GM23338 (cell line): ENCODE results near the gene SLC6A13. TPM values are rescaled to one million over a fixed set of nuclear protein-coding genes. Genes with fewer than 3 reads are reported as not detected.

ENCODE experiments used
- ATAC-seq: fragments of 200-7000 bp; cut with Tn5 transposase; 3 replicates; pipeline ENCODE4 v1.9.1; 2020
- DNase-seq: peaks from one replicate; pipeline ENCODE4 v3.0.0-alpha.2; 2015; ENCODE audit warnings: low spot score
- H2AFZ ChIP-seq: fragments of 200-600 bp; sonication (generic); 2 replicates; pipeline ENCODE4 v1.8.0; 2016; ENCODE audit warnings: antibody characterized with exemption, mild to moderate bottlenecking, moderate library complexity
- H3F3A ChIP-seq: fragments of 200-600 bp; sonication (generic); replicated peaks from 2 replicates; pipeline ENCODE4 v1.8.0; 2017; ENCODE audit warnings: antibody characterized with exemption, mixed run types, low read depth
- H3K27ac ChIP-seq: fragments of 200-600 bp; sonication (generic); 2 replicates; pipeline ENCODE4 v1.6.1; 2016; ENCODE audit warnings: low read depth
- H3K27me3 ChIP-seq: fragments of 200-600 bp; sonication (generic); 2 replicates; pipeline ENCODE4 v1.8.0; 2016; ENCODE audit warnings: mild to moderate bottlenecking, mixed run types, moderate library complexity; ENCODE audit not compliant: insufficient read depth
- H3K36me3 ChIP-seq: fragments of 200-600 bp; sonication (generic); 2 replicates; pipeline ENCODE4 v1.8.0; 2016; ENCODE audit warnings: mild to moderate bottlenecking; ENCODE audit not compliant: insufficient read depth
- H3K4me1 ChIP-seq: fragments of 200-600 bp; sonication (generic); 2 replicates; pipeline ENCODE4 v1.8.0; 2016; ENCODE audit warnings: mild to moderate bottlenecking, moderate library complexity; ENCODE audit not compliant: insufficient read depth
- H3K4me2 ChIP-seq: fragments of 200-600 bp; sonication (generic); 2 replicates; pipeline ENCODE4 v1.7.1; 2017; ENCODE audit warnings: mixed run types
- H3K4me3 ChIP-seq: fragments of 200-600 bp; sonication (generic); 2 replicates; pipeline ENCODE4 v1.6.1; 2016; ENCODE audit warnings: mixed run types
- H3K79me2 ChIP-seq: fragments of 200-600 bp; sonication (generic); replicated peaks from 2 replicates; pipeline ENCODE4 v1.8.0; 2017; ENCODE audit warnings: mild to moderate bottlenecking; ENCODE audit not compliant: insufficient read depth
- H3K9me2 ChIP-seq: fragments of 200-600 bp; sonication (generic); 2 replicates; pipeline ENCODE4 v1.8.0; 2017; ENCODE audit not compliant: insufficient read depth
- H4K20me1 ChIP-seq: fragments of 200-600 bp; sonication (generic); replicated peaks from 2 replicates; pipeline ENCODE4 v1.8.0; 2017; ENCODE audit warnings: mild to moderate bottlenecking; ENCODE audit not compliant: insufficient read depth
- H3K27ac Mint-ChIP-seq: 2 replicates; pipeline ENCODE4 v1.8.0; 2020; ENCODE audit warnings: inconsistent platforms, mild to moderate bottlenecking, moderate library complexity, mixed read lengths
- H3K27me3 Mint-ChIP-seq: 3 replicates; pipeline ENCODE4 v1.8.0; 2022; ENCODE audit warnings: low read depth, mild to moderate bottlenecking, moderate library complexity, mixed read lengths, inconsistent platforms; ENCODE audit not compliant: insufficient read depth, poor library complexity
- H3K36me3 Mint-ChIP-seq: 3 replicates; pipeline ENCODE4 v1.8.0; 2021; ENCODE audit warnings: low read depth, mild to moderate bottlenecking, inconsistent platforms, moderate library complexity, mixed read lengths
- H3K4me1 Mint-ChIP-seq: 3 replicates; pipeline ENCODE4 v1.8.0; 2020; ENCODE audit warnings: mild to moderate bottlenecking, inconsistent platforms, mixed read lengths
- H3K4me3 Mint-ChIP-seq: 3 replicates; pipeline ENCODE4 v1.8.0; 2021; ENCODE audit warnings: moderate library complexity, mild to moderate bottlenecking, inconsistent platforms, mixed read lengths
- H3K9me3 Mint-ChIP-seq: 3 replicates; pipeline ENCODE4 v1.8.0; 2020; ENCODE audit warnings: moderate library complexity, mild to moderate bottlenecking, inconsistent platforms, mixed read lengths
- CTCF ChIP-seq, 2 experiments: fragments of 200-600 bp in 1 of 2; sonication (generic) in 1 of 2; conservative IDR thresholded peaks; 2 replicates each; pipeline versions ENCODE4 v1.5.1 to v1.6.1; 2016 to 2017; ENCODE audit warnings: antibody characterized with exemption in 2 of 2, low read depth in 2 of 2, mild to moderate bottlenecking in 2 of 2, moderate library complexity in 1 of 2
- EZH2 ChIP-seq: fragments of 200-600 bp; sonication (generic); IDR thresholded peaks from one replicate; pipeline ENCODE4 v1.8.0; 2017; ENCODE audit warnings: antibody characterized with exemption, mild to moderate bottlenecking, low read depth; ENCODE audit not compliant: unreplicated experiment
- REST ChIP-seq: IDR thresholded peaks from one replicate; pipeline ENCODE4 v1.6.1; 2018; ENCODE audit warnings: antibody characterized with exemption; ENCODE audit not compliant: unreplicated experiment
- STAT1 ChIP-seq: IDR thresholded peaks from one replicate; pipeline ENCODE4 v1.6.1; 2016; ENCODE audit warnings: antibody characterized with exemption; ENCODE audit not compliant: unreplicated experiment
- ZNF114 ChIP-seq: fragments of 250-450 bp; sonication (Bioruptor Pico); IDR thresholded peaks from 2 replicates; pipeline ENCODE4 v1.5.0; 2020; ENCODE audit warnings: mild to moderate bottlenecking, moderate library complexity
- ZNF331 ChIP-seq: fragments of 250-450 bp; sonication (Bioruptor Pico); IDR thresholded peaks from 2 replicates; pipeline ENCODE4 v1.5.0; 2020; ENCODE audit warnings: low read depth, mild to moderate bottlenecking, moderate library complexity
- ZNF462 ChIP-seq: fragments of 250-450 bp; sonication (Bioruptor Pico); IDR thresholded peaks from 2 replicates; pipeline ENCODE4 v1.5.0; 2020; ENCODE audit warnings: mild to moderate bottlenecking, moderate library complexity
- polyA plus RNA-seq: library from polyadenylated mRNA; unstranded; fragments of >200 nt; fragmentation: Nextera tagmentation; extraction: Ambion mirVana; gene quantifications from 2 replicates; pipeline ENCODE4 v1.2.1, GENCODE V29; 2016
- total RNA-seq: library from RNA; depleted of rRNA; stranded (reverse); fragments of >200 nt; shearing (Covaris generic); gene quantifications from 2 replicates; pipeline ENCODE4 v1.2.3, GENCODE V29; 2014

Gene SLC6A13
- total and polyA plus RNA-seq, 2 experiments from 2014 or later = not detected

- TF ChIP-seq CTCF (conservative IDR thresholded peaks at IDR 0.05; ENCODE audit: low read depth in 2 of 2) (no peak), STAT1 (no peak), ZNF114 (CRISPR knock-in tag) (no peak), REST (no peak), EZH2 (no peak), ZNF331 (CRISPR knock-in tag) (no peak)
Observed at GRCh38 chr12:268483-268840, 5.8 kb upstream of the SLC6A13 start (continued).

- Mint-ChIP-seq H3K27me3 (peaks cover 5% of the 10 kb centered on the region), H3K9me3 (no peaks in the 10 kb centered on the region), H3K4me3 (no peak overlapping the region), H3K4me1 (no peaks in the 10 kb centered on the region), H3K36me3 (no peaks in the 10 kb centered on the region), H3K27ac (no peak overlapping the region)
- ATAC-seq (no peak), DNase-seq (no peak)
- Histone ChIP-seq H3K4me2 (no peak overlapping the region), H3K79me2 (no peaks in the 10 kb centered on the region), H3K36me3 (no peaks in the 10 kb centered on the region), H3K9me2 (no peaks in the 10 kb centered on the region), H4K20me1 (no peaks in the 10 kb centered on the region), H3K27me3 (no peaks in the 10 kb centered on the region), H3K4me3 (no peak overlapping the region), H3F3A (no peaks in the 10 kb centered on the region), H3K27ac (no peak overlapping the region), H2AFZ (no peak overlapping the region), H3K4me1 (no peaks in the 10 kb centered on the region)
- no peak for TF ChIP-seq EZH2
- TF ChIP-seq ZNF462 = no peak
- TF ChIP-seq REST = no peak
- TF ChIP-seq ZNF331 (CRISPR knock-in tag) = no peak
- TF ChIP-seq STAT1 = no peak
Observed at GRCh38 chr12:267581-268482, 5.2 kb upstream of the SLC6A13 start.
